Esophagus squamous epithelium (tissue), 5 donors: ENCODE results near the gene SGSM2. TPM values are rescaled to one million over a fixed set of nuclear protein-coding genes. Genes with fewer than 3 reads are reported as not detected.

Experiments
- DNase-seq: peaks from one replicate; lab custom pipeline; 2025; lab: John Stamatoyannopoulos, UW
- H3K27ac ChIP-seq, 4 donors: fragments of 200-600 bp; sonication (generic); one replicate each; pipeline ENCODE4 v1.5.1; 2016 to 2019; ENCODE audit warnings: mild to moderate bottlenecking in 1 of 4
- H3K27me3 ChIP-seq, 4 donors: fragments of 200-600 bp; sonication (generic); 1 replicate in 3 of 4; 2 replicates in 1 of 4; pipeline versions ENCODE4 v1.5.1 to v1.6.0; 2017 to 2021; ENCODE audit warnings: antibody characterized with exemption in 1 of 4
- H3K36me3 ChIP-seq, 3 donors: fragments of 200-600 bp; sonication (generic); one replicate each; pipeline ENCODE4 v1.5.1; 2016 to 2019
- H3K4me1 ChIP-seq, 3 donors: fragments of 200-600 bp; sonication (generic); one replicate each; pipeline ENCODE4 v1.5.1; 2017 to 2019
- H3K4me3 ChIP-seq, 4 donors: fragments of 200-600 bp; sonication (generic); 1 replicate in 3 of 4; 2 replicates in 1 of 4; pipeline ENCODE4 v1.5.1; 2016 to 2019; ENCODE audit warnings: mild to moderate bottlenecking in 2 of 4, moderate library complexity in 1 of 4
- H3K9me3 ChIP-seq, 3 donors: fragments of 200-600 bp; sonication (generic); one replicate each; pipeline ENCODE4 v1.5.1; 2016 to 2019
- CTCF ChIP-seq, 6 experiments: fragments of 450-650 bp in 4 of 6; fragments of 200-600 bp in 2 of 6; sonication (generic) in 2 of 6; IDR thresholded peaks; one replicate each; pipeline ENCODE4 v1.5.1; 2016 to 2019; ENCODE audit warnings: antibody characterized with exemption in 6 of 6, mild to moderate bottlenecking in 4 of 6, moderate library complexity in 4 of 6
- POLR2A ChIP-seq, 4 donors: fragments of 450-650 bp; IDR thresholded peaks; one replicate each; pipeline ENCODE4 v1.6.1; 2017; ENCODE audit warnings: antibody characterized with exemption in 4 of 4, mild to moderate bottlenecking in 4 of 4, moderate library complexity in 3 of 4
- WGBS, 2 donors: methylation state at CpG; one replicate each; pipeline ENCODE4 v1.1.5; 2018; 5-methylcytosine and 5-hydroxymethylcytosine counted together
- intact Hi-C: fragments of 100-400 bp; cut with DNase I; formaldehyde crosslinking; loops from one replicate; pipeline ENCODE4 v1.15.0; 2022
- total RNA-seq, 4 donors: library from RNA; depleted of rRNA; stranded (reverse); fragments of >200 nt; gene quantifications; one replicate each; pipeline ENCODE4 v1.1.0, GENCODE V29; 2016
- donor health status: DM: yes; HTN: yes; CAD: no.

The SGSM2 gene
- total RNA-seq, 4 donors from 2014 or later = 24.3 to 67.9 (median 35.3) TPM

GRCh38 chr17:2370211-2370589 is 32.9 kb downstream of the SGSM2 start:
- Histone ChIP-seq H3K27ac (peak overlapping the region in 2 of 4 donors; percentile 39 to 50), H3K4me3 (no peak overlapping the region), H3K9me3 (no peaks in the 10 kb centered on the region), H3K36me3 (peaks cover 0 to 96% (median 8%) of the 10 kb centered on the region in 3 donors), H3K27me3 (no peaks in the 10 kb centered on the region), H3K4me1 (peaks cover 0 to 40% (median 6%) of the 10 kb centered on the region in 3 donors)
- intact Hi-C loops = no loop called here
- 67 to 85% methylated on average over 1 to 4 of the region's 11 CpGs for WGBS, 2 donors
- no peak for TF ChIP-seq POLR2A (IDR thresholded peaks at IDR 0.05)
- TF ChIP-seq CTCF (IDR thresholded peaks at IDR 0.05) = no peak
- no peak for DNase-seq

- Histone ChIP-seq H3K4me3 (no peak overlapping the region), H3K36me3 (peaks cover 4 to 96% (median 7%) of the 10 kb centered on the region in 3 donors), H3K27me3 (no peaks in the 10 kb centered on the region), H3K27ac (no peak overlapping the region), H3K9me3 (no peaks in the 10 kb centered on the region), H3K4me1 (peaks cover 0 to 46% (median 9%) of the 10 kb centered on the region in 3 donors)
- DNase-seq = no peak
- intact Hi-C loops = no loop called here
- 87 to 94% methylated on average over 14 to 17 of the region's 30 CpGs for WGBS, 2 donors
- TF ChIP-seq CTCF (IDR thresholded peaks at IDR 0.05) (no peak), POLR2A (IDR thresholded peaks at IDR 0.05) (no peak)
Measured at GRCh38 chr17:2371183-2372130, 34.2 kb downstream of the SGSM2 start.

GRCh38 chr17:2372180-2372579 is 34.9 kb downstream of the SGSM2 start:
- intact Hi-C loops = no loop called here
- DNase-seq = no peak
- peaks cover 7 to 96% (median 10%) of the 10 kb centered on the region in 3 donors for H3K36me3 ChIP-seq

GRCh38 chr17:2372681-2373080 is 35.4 kb downstream of the SGSM2 start:
- Histone ChIP-seq H3K9me3 (no peaks in the 10 kb centered on the region), H3K4me3 (no peak overlapping the region), H3K27me3 (no peaks in the 10 kb centered on the region), H3K27ac (no peak overlapping the region), H3K4me1 (peaks cover 0 to 43% (median 9%) of the 10 kb centered on the region in 3 donors), H3K36me3 (peaks cover 7 to 96% (median 13%) of the 10 kb centered on the region in 3 donors)
- intact Hi-C loops = no loop called here
- no peak for DNase-seq
- TF ChIP-seq CTCF (IDR thresholded peaks at IDR 0.05) = no peak
- TF ChIP-seq POLR2A (IDR thresholded peaks at IDR 0.05) = no peak
- WGBS, 2 donors = 87% methylated on average over 11 of the region's 16 CpGs; no CpG with 5 or more reads in 1 of the 2 donors

More at GRCh38 chr17:2372180-2372579, 34.9 kb downstream of the SGSM2 start:
- no peak overlapping the region for H3K27ac ChIP-seq
- peaks cover 0 to 46% (median 9%) of the 10 kb centered on the region in 3 donors for H3K4me1 ChIP-seq
- TF ChIP-seq CTCF (IDR thresholded peaks at IDR 0.05) (no peak), POLR2A (IDR thresholded peaks at IDR 0.05) (no peak)
- H3K27me3 ChIP-seq = no peaks in the 10 kb centered on the region
- WGBS, 2 donors = 89 to 91% methylated on average over 4 to 5 of the region's 26 CpGs
- no peaks in the 10 kb centered on the region for H3K9me3 ChIP-seq
- H3K4me3 ChIP-seq = no peak overlapping the region

GRCh38 chr17:2373179-2373578 is 35.9 kb downstream of the SGSM2 start:
- no peak for TF ChIP-seq CTCF (IDR thresholded peaks at IDR 0.05)
- no peak for TF ChIP-seq POLR2A (IDR thresholded peaks at IDR 0.05)
- no peaks in the 10 kb centered on the region for H3K9me3 ChIP-seq
- WGBS, 2 donors = 89 to 96% methylated on average over 10 to 11 of the region's 18 CpGs
- H3K36me3 ChIP-seq = peaks cover 7 to 96% (median 17%) of the 10 kb centered on the region in 3 donors
- H3K27me3 ChIP-seq = no peaks in the 10 kb centered on the region
- no peak overlapping the region for H3K27ac ChIP-seq
- intact Hi-C loops = no loop called here
- no peak for DNase-seq
- no peak overlapping the region for H3K4me3 ChIP-seq
- H3K4me1 ChIP-seq = peaks cover 0 to 38% (median 9%) of the 10 kb centered on the region in 3 donors
